ENCODE results near the gene PDE2A.

DNA sequence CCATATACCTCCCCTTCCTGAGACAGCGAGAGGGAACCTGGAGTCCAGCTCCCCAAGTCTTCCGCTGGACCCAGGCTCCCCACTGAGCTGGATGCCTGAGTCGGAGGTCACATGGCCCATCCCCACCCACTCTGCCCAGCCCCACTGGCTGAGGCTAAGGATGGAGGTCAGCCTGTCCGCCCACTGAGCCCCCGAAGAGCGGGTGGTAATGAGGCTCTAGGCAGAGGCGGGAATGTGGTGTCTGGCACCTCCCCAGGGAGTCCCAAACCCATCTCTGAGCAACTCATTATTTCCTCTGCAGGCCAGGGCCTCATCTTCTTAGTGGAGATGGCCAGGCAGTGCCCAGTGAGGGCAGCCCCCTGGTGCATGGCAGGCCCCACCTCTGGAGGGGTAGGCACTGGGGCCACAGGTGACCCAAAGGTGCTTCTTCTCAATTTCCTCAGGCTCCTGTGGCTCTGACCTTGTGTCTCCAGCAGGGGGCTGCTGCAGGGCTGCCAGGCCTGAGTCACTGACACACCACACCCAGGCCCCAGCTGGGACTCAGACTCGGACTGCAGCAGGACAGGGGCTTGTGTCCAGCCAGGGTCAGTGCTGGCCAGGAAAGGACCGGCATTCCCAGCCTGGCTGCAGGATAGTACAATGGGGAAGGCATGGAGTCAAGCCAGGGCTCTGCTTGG lies 10.2 kb upstream of the PDE2A start:
- TF ChIP-seq, protein P1, sequence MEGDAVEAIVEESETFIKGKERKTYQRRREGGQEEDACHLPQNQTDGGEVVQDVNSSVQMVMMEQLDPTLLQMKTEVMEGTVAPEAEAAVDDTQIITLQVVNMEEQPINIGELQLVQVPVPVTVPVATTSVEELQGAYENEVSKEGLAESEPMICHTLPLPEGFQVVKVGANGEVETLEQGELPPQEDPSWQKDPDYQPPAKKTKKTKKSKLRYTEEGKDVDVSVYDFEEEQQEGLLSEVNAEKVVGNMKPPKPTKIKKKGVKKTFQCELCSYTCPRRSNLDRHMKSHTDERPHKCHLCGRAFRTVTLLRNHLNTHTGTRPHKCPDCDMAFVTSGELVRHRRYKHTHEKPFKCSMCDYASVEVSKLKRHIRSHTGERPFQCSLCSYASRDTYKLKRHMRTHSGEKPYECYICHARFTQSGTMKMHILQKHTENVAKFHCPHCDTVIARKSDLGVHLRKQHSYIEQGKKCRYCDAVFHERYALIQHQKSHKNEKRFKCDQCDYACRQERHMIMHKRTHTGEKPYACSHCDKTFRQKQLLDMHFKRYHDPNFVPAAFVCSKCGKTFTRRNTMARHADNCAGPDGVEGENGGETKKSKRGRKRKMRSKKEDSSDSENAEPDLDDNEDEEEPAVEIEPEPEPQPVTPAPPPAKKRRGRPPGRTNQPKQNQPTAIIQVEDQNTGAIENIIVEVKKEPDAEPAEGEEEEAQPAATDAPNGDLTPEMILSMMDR (IDR thresholded peaks at IDR 0.05), result peak; percentile 44
- TF ChIP-seq EZH2 (IDR thresholded peaks at IDR 0.05) (no peak), EZH2phosphoT487 (IDR thresholded peaks at IDR 0.05) (no peak)

Data from neural progenitor cell (in vitro differentiated cells).